Measurements from ENCODE around the gene DEPDC1. TPM values are rescaled to one million over a fixed set of nuclear protein-coding genes. Genes with fewer than 3 reads are reported as not detected.
A peak's percentile ranks its signal among the peaks of the same experiment; 100 is the strongest.

The DEPDC1 gene
- total RNA-seq, 1 experiment from 2014 or later, result 44.5 TPM

GRCh38 chr1:68497358-68497698, 446 bp upstream of the DEPDC1 start:
- H3K9me3 Mint-ChIP-seq, result peaks cover 19% of the 10 kb centered on the region
- peak overlapping the region; percentile 42; the same call in 1 of the 2 replicates for H3K27ac Mint-ChIP-seq
- ChIA-PET CTCF (interaction anchor here (0.7 to 1.7 kb wide), 5 partner anchors 9 to 1241 kb away, joined by 3 to 5 read pairs (median 3); partner anchors contain the start of gene RPE65), POLR2A (interaction anchor here (0.6 to 1.0 kb wide), 3 partner anchors 24 to 1061 kb away, joined by 3 read pairs; no protein-coding TSS in a partner anchor)
- peak overlapping the region; percentile 96 for H3K4me3 Mint-ChIP-seq
- no peak for TF ChIP-seq MAX (CRISPR knock-in tag; IDR thresholded peaks at IDR 0.05)
- TF ChIP-seq TP53 (CRISPR knock-in tag; IDR thresholded peaks at IDR 0.05), result no peak
- TF ChIP-seq ZNF219 (CRISPR knock-in tag; IDR thresholded peaks at IDR 0.05; ENCODE audit: borderline replicate concordance), result no peak
- no peak for TF ChIP-seq NR3C1 (CRISPR knock-in tag; conservative IDR thresholded peaks at IDR 0.05; ENCODE audit: low read depth)
- no peak for TF ChIP-seq ELF4 (CRISPR knock-in tag; IDR thresholded peaks at IDR 0.05; ENCODE audit: low read depth)
- no peak for TF ChIP-seq JUN (CRISPR knock-in tag; IDR thresholded peaks at IDR 0.05)
- no peak for TF ChIP-seq ZBTB21 (CRISPR knock-in tag; IDR thresholded peaks at IDR 0.05; ENCODE audit: borderline replicate concordance)
- TF ChIP-seq ZNF232 (CRISPR knock-in tag; IDR thresholded peaks at IDR 0.05), result no peak
- no peak for TF ChIP-seq MYBL2 (CRISPR knock-in tag; IDR thresholded peaks at IDR 0.05)
- TF ChIP-seq MLX (CRISPR knock-in tag; IDR thresholded peaks at IDR 0.05), result no peak
- TF ChIP-seq AFF4 (CRISPR knock-in tag; IDR thresholded peaks at IDR 0.05; ENCODE audit: borderline replicate concordance), result no peak
- TF ChIP-seq ETV6 (CRISPR knock-in tag; IDR thresholded peaks at IDR 0.05), result no peak
- TF ChIP-seq PRDM15 (CRISPR knock-in tag; IDR thresholded peaks at IDR 0.05), result no peak
- no peak for TF ChIP-seq ERG (CRISPR knock-in tag; IDR thresholded peaks at IDR 0.05)
- no peak for TF ChIP-seq ATF3 (CRISPR knock-in tag; conservative IDR thresholded peaks at IDR 0.05)
- TF ChIP-seq FOXP1 (CRISPR knock-in tag; IDR thresholded peaks at IDR 0.05; ENCODE audit: borderline replicate concordance), result no peak
- TF ChIP-seq SMAD4 (CRISPR knock-in tag; IDR thresholded peaks at IDR 0.05), result no peak
- no peaks in the 10 kb centered on the region for H3K27me3 Mint-ChIP-seq (ENCODE audit: low read depth)
- peaks cover 32% of the 10 kb centered on the region for H3K4me1 Mint-ChIP-seq
- DNase-seq (ENCODE audit: low spot score) (no peak), ATAC-seq (peak; percentile 2; the same call in 1 of the 2 replicates)
- H3K36me3 Mint-ChIP-seq, result peaks cover 19% of the 10 kb centered on the region
